Right forelimb (tissue), 1 donor: ENCODE measurements around the gene TRAT1.
"Not testable (repeated sequence)": the region's sequence is repeated elsewhere in the genome, so short reads cannot be mapped to it uniquely, and the experiment has no call there.

Source experiments
- DNase-seq: peaks from one replicate; pipeline ENCODE4 v3.0.0-alpha.2; 2018

The TRAT1 gene

DNA sequence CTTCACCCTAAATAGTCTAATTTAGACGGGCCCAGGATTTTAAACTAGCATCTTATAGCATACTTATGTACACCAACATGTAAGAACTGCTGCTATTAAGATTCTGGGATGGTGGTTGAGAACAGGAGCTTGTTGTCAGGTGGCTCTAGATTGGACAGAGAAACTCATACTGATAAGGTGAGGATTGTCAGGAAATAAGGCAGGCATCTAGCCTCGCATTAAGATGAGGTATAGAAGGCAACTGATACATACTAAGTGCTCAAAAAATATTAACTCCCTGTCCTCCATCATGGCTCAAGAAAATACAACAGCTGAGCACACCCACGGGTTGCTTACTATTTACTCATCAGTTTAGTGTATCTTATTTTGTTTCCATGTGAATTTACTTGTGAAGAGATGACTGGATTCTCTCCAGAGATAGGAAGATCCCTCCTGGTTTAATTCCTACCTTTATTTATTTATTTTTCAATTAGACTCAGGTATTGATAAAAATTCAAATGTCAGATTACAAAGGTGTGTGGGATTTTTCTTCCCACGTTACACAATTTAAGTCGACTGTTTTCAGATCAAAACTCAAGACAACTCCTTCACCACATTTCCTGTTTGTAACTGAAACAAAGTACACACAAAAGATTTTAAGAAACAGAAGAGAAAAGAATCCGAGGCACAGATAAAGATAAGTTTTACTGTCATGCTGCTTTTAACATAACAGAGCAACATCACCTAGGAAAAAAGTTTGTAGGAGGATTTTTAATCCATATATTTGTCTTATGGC lies at the start of gene TRAT1:
Gene TRAT1 (plus strand): TSS at position 664 of the 775 bp plus-strand sequence. CDS start 142 bp downstream, outside the sequence.
- no peak for DNase-seq

DNA sequence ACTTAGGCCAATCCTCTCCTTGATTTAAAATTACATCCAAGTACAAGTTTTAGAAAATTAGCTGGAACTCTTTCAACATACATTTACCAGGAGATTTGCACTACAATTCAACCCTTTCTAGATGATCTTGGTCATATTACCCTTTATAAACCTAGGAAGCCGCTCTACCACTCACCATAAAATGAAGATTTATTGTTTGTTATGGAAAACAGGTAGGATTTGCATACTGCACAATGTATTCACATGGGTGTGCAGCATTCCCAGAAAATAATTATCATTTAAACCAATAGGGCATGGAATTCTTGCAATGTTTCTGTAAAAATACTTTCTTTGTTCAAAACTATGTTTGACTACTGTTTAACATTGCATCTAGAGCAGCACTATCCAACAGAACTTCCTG lies 46.9 kb upstream of the TRAT1 start:
- no peak for DNase-seq

DNA sequence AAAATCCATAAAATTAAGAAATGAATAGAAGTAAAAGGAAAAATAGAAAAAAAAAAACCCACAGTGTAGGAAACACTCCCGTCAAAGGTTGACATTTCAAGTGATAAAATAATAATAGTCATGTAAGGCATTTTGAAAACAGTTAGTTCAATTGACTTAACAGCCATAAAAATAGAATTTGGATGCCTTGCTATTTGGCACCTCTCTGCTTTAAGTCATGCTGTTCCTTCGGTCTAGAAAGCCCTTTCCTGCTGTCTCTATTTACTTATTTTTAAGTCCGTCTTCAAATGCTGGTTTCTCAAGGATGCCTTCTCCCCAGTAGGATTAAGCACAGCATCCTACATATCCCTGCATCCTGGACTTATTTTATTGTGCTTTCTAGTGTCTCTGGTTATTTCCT lies 43.1 kb upstream of the TRAT1 start:
- no peak for DNase-seq

DNA sequence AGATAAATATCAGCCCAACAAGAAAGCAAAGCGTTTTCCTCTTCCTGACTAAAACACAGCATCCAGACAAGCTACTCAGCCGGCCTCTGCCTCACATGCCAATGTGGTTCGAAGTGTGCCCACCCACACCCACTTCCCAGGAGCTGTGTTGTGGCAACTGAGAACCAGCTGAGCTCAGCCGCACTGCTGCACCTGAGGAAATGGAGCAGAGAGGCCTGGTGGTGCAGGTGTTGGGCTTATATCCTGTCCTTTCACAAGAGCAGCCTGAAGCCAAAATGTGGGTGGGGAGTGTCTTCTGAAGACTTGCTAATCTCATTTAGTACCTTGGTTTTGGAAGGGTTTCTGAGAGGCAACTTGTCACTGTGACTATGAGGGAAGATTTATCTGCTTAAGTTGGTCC lies 42.4 kb upstream of the TRAT1 start:
- DNase-seq: no peak

GRCh38 chr3:108791473-108791872 lies 31.1 kb upstream of the TRAT1 start:
- DNase-seq: no peak

DNA sequence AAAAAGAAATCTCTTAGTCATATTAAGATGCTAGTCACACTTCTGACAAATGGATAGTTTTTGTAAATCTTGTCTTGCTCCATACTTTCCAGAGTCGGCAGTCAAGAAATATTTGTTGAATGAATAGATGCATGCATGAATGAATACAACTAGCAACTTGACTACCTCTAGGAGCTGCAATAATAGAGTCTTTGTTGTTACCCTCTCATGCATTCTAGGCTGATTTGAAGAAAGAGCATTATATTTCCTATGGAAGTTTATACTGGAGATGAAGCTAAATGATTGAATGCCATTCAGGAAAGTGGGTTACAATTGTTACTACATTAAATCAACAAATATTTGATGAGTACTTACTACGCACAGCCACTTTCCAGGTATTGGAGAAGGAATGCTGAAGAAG lies 18.1 kb upstream of the TRAT1 start:
- DNase-seq: no peak

GRCh38 chr3:108804966-108805365 lies 17.6 kb upstream of the TRAT1 start:
- DNase-seq: no peak

- no peak for DNase-seq
Observed at GRCh38 chr3:108806316-108806715, 16.3 kb upstream of the TRAT1 start.

GRCh38 chr3:108818404-108818803 lies 4.2 kb upstream of the TRAT1 start:
- DNase-seq: no peak

- no peak for DNase-seq
Observed at GRCh38 chr3:108820586-108820985, 2.0 kb upstream of the TRAT1 start.

- DNase-seq: no peak
Observed at GRCh38 chr3:108823227-108823626, 641 bp downstream of the TRAT1 start.

DNA sequence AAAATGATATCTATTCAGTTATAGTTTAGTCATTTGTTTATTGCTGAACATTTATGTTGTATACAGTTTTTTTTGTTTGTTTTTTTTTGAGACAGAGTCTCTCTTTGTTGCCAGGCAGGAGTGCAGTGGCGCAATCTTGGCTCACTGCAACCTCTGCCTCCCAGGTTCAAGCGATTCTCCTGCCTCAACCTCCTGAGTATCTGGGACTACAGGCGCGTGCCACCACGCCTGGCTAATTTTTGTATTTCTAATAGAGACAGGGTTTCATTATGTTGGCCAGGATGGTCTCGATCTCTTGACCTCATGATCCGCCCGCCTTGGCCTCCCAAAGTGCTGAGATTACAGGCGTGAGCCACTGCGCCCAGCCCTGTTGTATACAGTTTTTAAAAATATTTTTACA lies 1.2 kb downstream of the TRAT1 start:
- not testable (repeated sequence) for DNase-seq

GRCh38 chr3:108826309-108827187 lies 4.0 kb downstream of the TRAT1 start:
- DNase-seq: no peak

GRCh38 chr3:108830381-108830780 lies 7.8 kb downstream of the TRAT1 start:
- no peak for DNase-seq

GRCh38 chr3:108830991-108831614 lies 8.5 kb downstream of the TRAT1 start:
- DNase-seq: no peak

GRCh38 chr3:108833611-108834010 lies 11.0 kb downstream of the TRAT1 start:
- DNase-seq: no peak

- no peak for DNase-seq
Observed at GRCh38 chr3:108834551-108834950, 12.0 kb downstream of the TRAT1 start.

- DNase-seq: no peak
Observed at GRCh38 chr3:108835101-108835500, 12.5 kb downstream of the TRAT1 start.

- DNase-seq: no peak
Observed at GRCh38 chr3:108838436-108838835, 15.8 kb downstream of the TRAT1 start.

DNA sequence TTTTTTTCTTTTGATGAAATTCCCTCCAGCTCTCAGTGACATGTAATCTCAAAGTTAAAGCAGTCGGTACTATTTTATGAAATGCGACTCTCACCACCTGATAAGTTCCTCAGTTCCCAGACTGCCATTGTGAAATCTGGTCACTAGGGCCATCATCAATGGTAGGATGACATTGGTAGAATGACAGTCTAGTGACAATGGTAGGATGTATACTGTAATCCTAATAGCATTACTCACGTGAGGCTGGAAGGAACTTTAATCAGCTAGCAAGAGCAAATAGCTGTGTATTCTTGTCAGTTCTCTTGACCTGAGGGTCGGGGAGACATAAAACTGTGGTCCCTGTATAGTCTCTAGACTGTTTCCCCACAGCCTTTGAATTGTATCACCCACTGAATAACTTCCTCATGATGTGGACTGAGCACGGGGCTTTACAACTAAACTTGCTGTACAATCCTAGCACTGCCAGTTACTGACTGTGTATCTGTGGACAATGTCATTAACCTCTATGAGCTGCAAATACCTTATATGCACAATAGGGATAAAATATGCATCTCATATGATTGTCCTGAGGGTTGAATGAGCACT lies 23.2 kb downstream of the TRAT1 start:
- no peak for DNase-seq

GRCh38 chr3:108847187-108847586 lies 24.6 kb downstream of the TRAT1 start:
- no peak for DNase-seq

- no peak for DNase-seq
Observed at GRCh38 chr3:108849075-108849474, 26.5 kb downstream of the TRAT1 start.

DNA sequence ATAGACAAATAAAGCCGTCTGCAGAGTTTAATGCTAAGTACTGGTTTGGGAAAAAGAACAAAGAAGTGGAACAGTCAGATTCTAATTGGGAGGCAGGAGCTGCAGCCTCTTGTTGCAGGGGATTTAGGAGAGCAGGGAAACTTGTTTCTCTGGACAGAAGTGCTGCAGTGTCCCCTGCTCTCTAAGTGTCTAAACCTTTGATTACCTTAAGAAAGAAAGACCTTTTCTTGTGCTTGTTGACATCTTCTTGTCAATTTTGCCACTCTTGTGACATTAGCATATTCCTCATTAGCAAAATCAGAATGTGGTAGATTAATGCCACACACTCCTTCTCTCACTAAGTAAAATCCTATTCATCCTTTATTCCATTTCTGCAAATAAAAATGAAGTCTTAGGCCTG lies 38.8 kb downstream of the TRAT1 start:
- no peak for DNase-seq
